ENCODE results near the gene AQP4. TPM values are rescaled to one million over a fixed set of nuclear protein-coding genes. Genes with fewer than 3 reads are reported as not detected.

Gene AQP4
- polyA plus RNA-seq, 1 experiment, result not detected

GRCh38 chr18:26812462-26812861 lies 53.0 kb downstream of the AQP4 start:
- Histone ChIP-seq H3K4me3 (ENCODE audit: low read depth, low read length) (no peak overlapping the region), H3K27me3 (ENCODE audit: control insufficient read depth, insufficient read depth, low read length) (no peaks in the 10 kb centered on the region), H3K36me3 (ENCODE audit: control insufficient read depth, insufficient read depth, low read length) (no peaks in the 10 kb centered on the region)
- no peak for TF ChIP-seq CTCF (IDR thresholded peaks at IDR 0.05; ENCODE audit: insufficient read depth, low read depth, low read length)
- CTCF ChIA-PET, result no interaction called here
- DNase-seq (ENCODE audit: low read depth), result no peak
- POLR2A ChIA-PET, result no interaction called here

GRCh38 chr18:26809346-26809745 lies 56.2 kb downstream of the AQP4 start:
- POLR2A ChIA-PET, result no interaction called here
- CTCF ChIA-PET, result no interaction called here
- no peak for DNase-seq (ENCODE audit: low read depth)

GRCh38 chr18:26806224-26806623 lies 59.3 kb downstream of the AQP4 start:
- POLR2A ChIA-PET, result no interaction called here

More at GRCh38 chr18:26809346-26809745, 56.2 kb downstream of the AQP4 start:
- TF ChIP-seq CTCF (IDR thresholded peaks at IDR 0.05; ENCODE audit: insufficient read depth, low read depth, low read length), result no peak
- Histone ChIP-seq H3K4me3 (ENCODE audit: low read depth, low read length) (no peak overlapping the region), H3K36me3 (ENCODE audit: control insufficient read depth, insufficient read depth, low read length) (no peaks in the 10 kb centered on the region), H3K27me3 (ENCODE audit: control insufficient read depth, insufficient read depth, low read length) (no peaks in the 10 kb centered on the region)

GRCh38 chr18:26804519-26804918 lies 61.0 kb downstream of the AQP4 start:
- Histone ChIP-seq H3K27me3 (ENCODE audit: control insufficient read depth, insufficient read depth, low read length) (no peaks in the 10 kb centered on the region), H3K4me3 (ENCODE audit: low read depth, low read length) (no peak overlapping the region), H3K36me3 (ENCODE audit: control insufficient read depth, insufficient read depth, low read length) (no peaks in the 10 kb centered on the region)
- CTCF ChIA-PET, result no interaction called here
- POLR2A ChIA-PET, result no interaction called here
- no peak for DNase-seq (ENCODE audit: low read depth)
- TF ChIP-seq CTCF (IDR thresholded peaks at IDR 0.05; ENCODE audit: insufficient read depth, low read depth, low read length), result no peak

More at GRCh38 chr18:26806224-26806623, 59.3 kb downstream of the AQP4 start:
- CTCF ChIA-PET, result no interaction called here
- Histone ChIP-seq H3K36me3 (ENCODE audit: control insufficient read depth, insufficient read depth, low read length) (no peaks in the 10 kb centered on the region), H3K4me3 (ENCODE audit: low read depth, low read length) (no peak overlapping the region), H3K27me3 (ENCODE audit: control insufficient read depth, insufficient read depth, low read length) (no peaks in the 10 kb centered on the region)
- DNase-seq (ENCODE audit: low read depth), result no peak
- no peak for TF ChIP-seq CTCF (IDR thresholded peaks at IDR 0.05; ENCODE audit: insufficient read depth, low read depth, low read length)

- no peak for TF ChIP-seq CTCF (IDR thresholded peaks at IDR 0.05; ENCODE audit: insufficient read depth, low read depth, low read length)
- H3K4me3 ChIP-seq (ENCODE audit: low read depth, low read length), result no peak overlapping the region
- H3K27me3 ChIP-seq (ENCODE audit: control insufficient read depth, insufficient read depth, low read length), result no peaks in the 10 kb centered on the region
- CTCF ChIA-PET, result interaction anchor here (0.6 kb wide), 2 partner anchors 17 to 1109 kb away, joined by 3 to 6 read pairs; no protein-coding TSS in a partner anchor
- POLR2A ChIA-PET, result no interaction called here
- no peaks in the 10 kb centered on the region for H3K36me3 ChIP-seq (ENCODE audit: control insufficient read depth, insufficient read depth, low read length)
- no peak for DNase-seq (ENCODE audit: low read depth)
Measured at GRCh38 chr18:26803643-26804042, 61.9 kb downstream of the AQP4 start.
